ENCODE measurements around the gene MECP2. TPM values are rescaled to one million over a fixed set of nuclear protein-coding genes. Genes with fewer than 3 reads are reported as not detected.
A peak's percentile ranks its signal among the peaks of the same experiment; 100 is the strongest.

Gene MECP2
- total RNA-seq, 1 donor from 2014 or later, result 21.1 TPM

DNA sequence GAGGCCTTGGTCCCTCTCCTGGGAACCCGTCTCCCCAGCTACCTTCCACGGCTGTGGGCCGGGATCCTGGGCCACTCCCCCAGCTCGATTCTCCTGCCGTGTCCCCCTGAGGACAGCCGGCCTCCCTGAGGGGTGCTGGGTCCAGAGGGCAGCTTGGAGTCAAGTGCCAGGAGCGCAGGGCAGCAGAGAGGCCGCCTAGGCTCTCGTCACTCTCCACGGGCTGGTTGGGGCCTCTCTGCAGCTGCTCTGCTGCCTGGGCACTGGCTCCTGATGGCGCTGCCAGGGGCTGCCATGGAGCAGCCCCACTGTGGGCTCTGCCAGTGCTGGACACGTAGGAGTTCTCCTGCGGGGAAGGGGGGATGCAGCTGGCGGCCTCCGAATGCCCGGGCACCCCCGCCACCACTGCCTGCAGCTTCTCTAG is 84.5 kb downstream of the MECP2 start:
- H3K4me3 ChIP-seq (ENCODE audit: low read depth, low read length), result no peak overlapping the region
- DNase-seq (ENCODE audit: low read depth) (no peak), FAIRE-seq (no peak)
- peaks cover 16% of the 10 kb centered on the region for H3K36me3 ChIP-seq (ENCODE audit: control insufficient read depth, insufficient read depth, low read length)
- no peak for TF ChIP-seq CTCF (IDR thresholded peaks at IDR 0.05; ENCODE audit: insufficient read depth, low read length, severe bottlenecking)
- no peaks in the 10 kb centered on the region for H3K27me3 ChIP-seq (ENCODE audit: control insufficient read depth, insufficient read depth, low read length)

- DNase-seq (ENCODE audit: low read depth), result no peak
- no peak for TF ChIP-seq CTCF (IDR thresholded peaks at IDR 0.05; ENCODE audit: insufficient read depth, low read length, severe bottlenecking)
- no peaks in the 10 kb centered on the region for H3K27me3 ChIP-seq (ENCODE audit: control insufficient read depth, insufficient read depth, low read length)
- peaks cover 15% of the 10 kb centered on the region for H3K36me3 ChIP-seq (ENCODE audit: control insufficient read depth, insufficient read depth, low read length)
- no peak for FAIRE-seq
- H3K4me3 ChIP-seq (ENCODE audit: low read depth, low read length), result no peak overlapping the region
These were observed 85.1 kb downstream of the MECP2 start for GRCh38 chrX:154012336-154012991.

DNA sequence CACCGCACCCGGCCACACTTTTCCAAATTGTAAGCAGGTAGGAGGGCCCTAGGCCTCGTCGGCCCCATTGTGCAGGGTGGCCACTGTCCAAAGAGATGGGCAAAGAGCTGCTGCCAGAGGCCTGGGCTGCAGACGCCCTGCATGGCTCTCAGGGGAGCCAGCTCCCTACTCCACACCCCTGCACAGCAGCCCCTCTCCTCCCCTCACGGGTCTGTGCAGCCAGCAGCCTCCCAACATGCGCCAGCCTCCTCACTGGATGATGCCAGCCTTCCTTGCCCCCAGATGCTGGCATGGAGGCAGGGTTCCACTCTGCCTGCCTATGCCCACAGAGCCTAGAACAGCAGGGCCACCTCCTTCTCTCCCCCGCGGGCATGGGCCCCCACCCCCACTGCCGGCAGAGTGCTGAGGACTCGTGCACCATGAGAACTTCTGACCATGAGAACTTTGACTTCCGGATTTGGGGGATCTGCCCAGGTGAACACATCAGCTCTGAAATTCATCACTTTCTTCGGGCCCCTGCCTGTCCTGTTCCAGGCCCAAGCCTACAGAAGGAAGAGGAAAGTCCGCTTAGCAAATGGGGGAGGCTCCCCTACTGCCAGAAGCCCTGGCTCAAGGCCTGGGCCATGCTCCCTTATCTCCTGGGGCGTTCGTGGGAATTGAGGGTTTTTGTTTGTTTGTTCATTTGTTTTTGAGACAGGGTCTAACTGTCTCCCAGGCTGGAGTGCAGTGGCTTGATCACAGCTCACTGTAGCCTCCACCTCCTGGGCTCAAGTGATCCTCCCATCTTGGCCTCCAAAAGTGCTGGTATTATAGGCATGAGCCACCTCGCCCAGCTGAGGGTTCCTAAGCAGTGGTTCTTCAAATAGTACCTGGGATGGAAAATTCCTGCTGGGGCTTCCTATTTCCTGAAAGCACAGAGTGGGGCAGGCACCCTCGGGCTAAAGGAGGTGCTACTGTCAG is 85.9 kb downstream of the MECP2 start:
- DNase-seq (ENCODE audit: low read depth) (no peak), FAIRE-seq (no peak)
- TF ChIP-seq CTCF (IDR thresholded peaks at IDR 0.05; ENCODE audit: insufficient read depth, low read length, severe bottlenecking), result no peak
- no peaks in the 10 kb centered on the region for H3K27me3 ChIP-seq (ENCODE audit: control insufficient read depth, insufficient read depth, low read length)
- H3K4me3 ChIP-seq (ENCODE audit: low read depth, low read length), result no peak overlapping the region
- peaks cover 12% of the 10 kb centered on the region for H3K36me3 ChIP-seq (ENCODE audit: control insufficient read depth, insufficient read depth, low read length)

GRCh38 chrX:154010330-154011087 is 87.0 kb downstream of the MECP2 start:
- FAIRE-seq, result no peak
- H3K4me3 ChIP-seq (ENCODE audit: low read depth, low read length), result no peak overlapping the region
- no peak for TF ChIP-seq CTCF (IDR thresholded peaks at IDR 0.05; ENCODE audit: insufficient read depth, low read length, severe bottlenecking)
- H3K27me3 ChIP-seq (ENCODE audit: control insufficient read depth, insufficient read depth, low read length), result no peaks in the 10 kb centered on the region
- DNase-seq (ENCODE audit: low read depth), result peak; percentile 72
- H3K36me3 ChIP-seq (ENCODE audit: control insufficient read depth, insufficient read depth, low read length), result peaks cover 11% of the 10 kb centered on the region

DNA sequence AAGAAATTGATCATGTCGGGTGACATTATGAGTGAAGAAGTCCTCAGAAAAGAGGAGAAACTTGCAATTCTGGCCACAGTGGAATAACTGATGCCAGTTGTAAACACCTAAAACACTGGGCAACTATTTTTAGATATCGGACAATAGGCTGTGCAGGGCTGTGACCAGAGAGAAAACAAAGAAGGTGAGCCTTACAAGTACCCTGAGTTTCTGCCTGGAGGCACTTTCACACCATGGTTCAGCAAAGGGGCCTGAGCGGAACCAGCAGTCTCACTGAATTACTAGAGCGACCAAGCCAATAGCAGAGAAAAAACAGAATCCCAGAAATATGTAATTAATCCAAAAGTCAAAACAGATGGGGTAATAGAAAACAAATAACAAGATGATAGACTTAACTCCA is 89.0 kb downstream of the MECP2 start:
- no peak for DNase-seq (ENCODE audit: low read depth)
- Histone ChIP-seq H3K27me3 (ENCODE audit: control insufficient read depth, insufficient read depth, low read length) (no peaks in the 10 kb centered on the region), H3K36me3 (ENCODE audit: control insufficient read depth, insufficient read depth, low read length) (peaks cover 8% of the 10 kb centered on the region), H3K4me3 (ENCODE audit: low read depth, low read length) (no peak overlapping the region)
- TF ChIP-seq CTCF (IDR thresholded peaks at IDR 0.05; ENCODE audit: insufficient read depth, low read length, severe bottlenecking), result no peak
- no peak for FAIRE-seq
